PFSK-1 (cell line): ENCODE measurements around the gene MCUR1. TPM values are rescaled to one million over a fixed set of nuclear protein-coding genes. Genes with fewer than 3 reads are reported as not detected.
A peak's percentile ranks its signal among the peaks of the same experiment; 100 is the strongest.

Experiments
- FOXP2 ChIP-seq: optimal IDR thresholded peaks from 2 replicates; pipeline ENCODE3; 2011; ENCODE audit warnings: borderline replicate concordance, control low read depth, inconsistent platforms; ENCODE audit not compliant: insufficient read depth; ENCODE audit errors: extremely low read length, extremely low read depth
- POLR2AphosphoS5 ChIP-seq: IDR thresholded peaks from 2 replicates; pipeline ENCODE4 v1.6.1; 2012; ENCODE audit warnings: low read depth, mild to moderate bottlenecking, control low read depth, low read length, moderate library complexity
- REST ChIP-seq, 2 experiments: IDR thresholded peaks; 2 replicates each; pipeline versions ENCODE4 v1.6.1 to v1.8.0; 2011 to 2012; ENCODE audit warnings: low read depth in 2 of 2, low read length in 2 of 2, control low read depth in 1 of 2, inconsistent platforms in 1 of 2, mild to moderate bottlenecking in 1 of 2, moderate library complexity in 1 of 2; ENCODE audit not compliant: insufficient read depth in 1 of 2
- SIN3A ChIP-seq: IDR thresholded peaks from 2 replicates; pipeline ENCODE4 v1.6.1; 2012; ENCODE audit warnings: mild to moderate bottlenecking, low read length, moderate library complexity, borderline replicate concordance; ENCODE audit not compliant: insufficient read depth
- TAF1 ChIP-seq: IDR thresholded peaks from 2 replicates; pipeline ENCODE4 v1.6.1; 2012; ENCODE audit warnings: low read length, control low read depth, borderline replicate concordance; ENCODE audit not compliant: insufficient read depth
- polyA plus RNA-seq: library from polyadenylated mRNA; unstranded; fragments of >200 nt; gene quantifications from one replicate; pipeline ENCODE4 v1.2.1, GENCODE V29; 2012; ENCODE audit warnings: low read depth, missing spikeins; ENCODE audit not compliant: insufficient read length

MCUR1 gene
- polyA plus RNA-seq: 27.5 TPM

- TF ChIP-seq REST (IDR thresholded peaks at IDR 0.05; ENCODE audit: insufficient read depth in 1 of 2, low read depth in 2 of 2, low read length in 2 of 2) (no peak), FOXP2 (peak; percentile 9), SIN3A (no peak), TAF1 (0 out of 2 replicates have a peak, but pooled peaks have one; percentile 24), POLR2AphosphoS5 (no peak; the same call in none of the 2 replicates)
Measured at GRCh38 chr6:13814176-13814937, at the start of gene MCUR1. Gene MCUR1, minus strand, starts transcription at chr6:13814557. Its CDS starts 128 bp downstream, at chr6:13814429.

GRCh38 chr6:13863699-13864155 lies 49.4 kb upstream of the MCUR1 start:
- TF ChIP-seq TAF1 (no peak), SIN3A (no peak), FOXP2 (no peak), POLR2AphosphoS5 (no peak), REST (IDR thresholded peaks at IDR 0.05; ENCODE audit: insufficient read depth in 1 of 2, low read depth in 2 of 2, low read length in 2 of 2) (no peak)

GRCh38 chr6:13859871-13860555 lies 45.7 kb upstream of the MCUR1 start:
- no peak for TF ChIP-seq FOXP2
- TF ChIP-seq TAF1: no peak
- TF ChIP-seq REST (IDR thresholded peaks at IDR 0.05; ENCODE audit: insufficient read depth in 1 of 2, low read depth in 2 of 2, low read length in 2 of 2): no peak
- no peak for TF ChIP-seq SIN3A
- no peak for TF ChIP-seq POLR2AphosphoS5

GRCh38 chr6:13854716-13855250 lies 40.4 kb upstream of the MCUR1 start:
- no peak for TF ChIP-seq POLR2AphosphoS5
- TF ChIP-seq SIN3A: no peak
- TF ChIP-seq TAF1: no peak
- TF ChIP-seq FOXP2: no peak

GRCh38 chr6:13853871-13854270 lies 39.5 kb upstream of the MCUR1 start:
- no peak for TF ChIP-seq SIN3A
- no peak for TF ChIP-seq POLR2AphosphoS5
- TF ChIP-seq TAF1: no peak
- TF ChIP-seq REST (IDR thresholded peaks at IDR 0.05; ENCODE audit: insufficient read depth in 1 of 2, low read depth in 2 of 2, low read length in 2 of 2): no peak
- no peak for TF ChIP-seq FOXP2
